SK-N-MC (cell line): ENCODE results near the gene DUSP10.

ENCODE experiments used
- DNase-seq: peaks from one replicate; pipeline ENCODE4 v3.0.0-alpha.2; 2011; ENCODE audit warnings: low read depth, low spot score
- H3K27ac ChIP-seq: fragments of 200-600 bp; sonication (generic); 2 replicates; pipeline ENCODE4 v1.5.1; 2016; ENCODE audit warnings: mixed run types
- H3K36me3 ChIP-seq: fragments of 200-600 bp; sonication (generic); 2 replicates; pipeline ENCODE4 v1.6.1; 2017; ENCODE audit warnings: antibody characterized with exemption, low read length, mixed read lengths; ENCODE audit not compliant: insufficient read depth
- H3K4me3 ChIP-seq: fragments of 200-600 bp; sonication (generic); 2 replicates; pipeline ENCODE4 v1.5.1; 2016
- H3K9ac ChIP-seq: fragments of 200-600 bp; sonication (generic); 2 replicates; pipeline ENCODE4 v1.8.0; 2017; ENCODE audit warnings: mixed run types, mixed read lengths; ENCODE audit not compliant: insufficient read length
- H3K9me3 ChIP-seq: fragments of 200-600 bp; sonication (generic); 2 replicates; pipeline ENCODE4 v1.6.1; 2017; ENCODE audit warnings: low read depth, mild to moderate bottlenecking, antibody characterized with exemption, low read length, moderate library complexity, mixed read lengths
- EZH2 ChIP-seq: fragments of 200-600 bp; sonication (generic); IDR thresholded peaks from one replicate; pipeline ENCODE4 v1.6.1; 2017; ENCODE audit warnings: antibody characterized with exemption
- FOXP2 ChIP-seq: optimal IDR thresholded peaks from 2 replicates; pipeline ENCODE3; 2011; ENCODE audit warnings: mild to moderate bottlenecking, moderate library complexity; ENCODE audit not compliant: insufficient read depth; ENCODE audit errors: extremely low read length, control extremely low read depth
- POLR2AphosphoS5 ChIP-seq: IDR thresholded peaks from 2 replicates; pipeline ENCODE4 v1.6.1; 2012; ENCODE audit warnings: mild to moderate bottlenecking, low read depth, low read length, borderline replicate concordance

Gene DUSP10

DNA sequence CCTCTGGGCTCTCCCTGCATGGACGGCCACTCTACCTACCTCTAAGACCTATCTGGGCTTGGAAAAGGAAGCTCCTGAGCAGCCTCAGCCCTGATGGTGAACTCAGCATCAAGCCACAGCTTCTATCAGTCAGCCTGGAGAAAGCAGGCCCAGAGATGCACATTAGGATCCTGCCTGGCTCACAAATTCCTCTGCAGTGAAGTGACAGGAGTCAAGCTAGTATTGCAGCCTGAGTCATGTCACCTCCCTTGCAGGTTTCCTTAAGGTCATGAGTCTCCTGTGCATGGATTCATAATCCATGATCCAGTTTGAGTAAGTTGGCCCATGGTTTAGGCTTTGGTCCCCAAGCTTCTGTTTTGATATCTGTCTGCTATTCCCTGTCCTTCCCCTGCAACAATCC lies 37.9 kb upstream of the DUSP10 start:
- DNase-seq = no peak
- Histone ChIP-seq H3K4me3 (no peak overlapping the region), H3K9ac (no peak overlapping the region), H3K9me3 (no peaks in the 10 kb centered on the region), H3K36me3 (no peaks in the 10 kb centered on the region), H3K27ac (no peak overlapping the region)
- TF ChIP-seq POLR2AphosphoS5 = no peak
- no peak for TF ChIP-seq EZH2
- no peak for TF ChIP-seq FOXP2

GRCh38 chr1:221778535-221779142 lies 36.8 kb upstream of the DUSP10 start:
- Histone ChIP-seq H3K36me3 (no peaks in the 10 kb centered on the region), H3K9ac (no peak overlapping the region), H3K4me3 (no peak overlapping the region), H3K27ac (no peak overlapping the region), H3K9me3 (no peaks in the 10 kb centered on the region)
- no peak for DNase-seq
- TF ChIP-seq FOXP2 (no peak), EZH2 (no peak), POLR2AphosphoS5 (no peak)

DNA sequence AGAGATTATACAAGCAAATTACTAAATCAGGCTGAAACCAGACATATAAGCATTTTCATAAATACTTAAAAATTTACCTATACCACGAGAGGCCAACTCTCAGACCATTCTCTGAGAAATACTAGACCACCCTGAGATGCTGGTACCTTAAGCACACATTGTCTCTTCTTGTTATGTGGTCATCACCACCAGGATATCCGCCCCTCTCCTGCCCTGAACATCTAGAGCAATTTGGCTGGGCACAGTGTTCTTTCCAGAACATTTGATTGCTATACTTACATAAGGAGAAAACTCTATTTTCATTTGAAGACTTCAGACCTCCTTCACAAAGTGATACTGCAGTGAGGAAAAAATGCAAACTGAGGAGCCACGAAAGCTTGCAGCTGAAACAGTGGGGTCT lies 36.2 kb upstream of the DUSP10 start:
- no peak for TF ChIP-seq EZH2
- TF ChIP-seq POLR2AphosphoS5 = no peak
- TF ChIP-seq FOXP2 = no peak
- no peaks in the 10 kb centered on the region for H3K36me3 ChIP-seq
- no peak for DNase-seq
- H3K9ac ChIP-seq = no peak overlapping the region
- no peaks in the 10 kb centered on the region for H3K9me3 ChIP-seq
- no peak overlapping the region for H3K27ac ChIP-seq
- no peak overlapping the region for H3K4me3 ChIP-seq

- H3K9ac ChIP-seq = no peak overlapping the region
- TF ChIP-seq POLR2AphosphoS5 = no peak
- no peak for TF ChIP-seq FOXP2
- no peak for TF ChIP-seq EZH2
- H3K36me3 ChIP-seq = no peaks in the 10 kb centered on the region
- no peak overlapping the region for H3K4me3 ChIP-seq
- H3K9me3 ChIP-seq = no peaks in the 10 kb centered on the region
- DNase-seq = no peak
- no peak overlapping the region for H3K27ac ChIP-seq
Measured at GRCh38 chr1:221777431-221778072, 35.7 kb upstream of the DUSP10 start.

- no peaks in the 10 kb centered on the region for H3K9me3 ChIP-seq
- no peak for DNase-seq
Measured at GRCh38 chr1:221776495-221777301, 34.8 kb upstream of the DUSP10 start.

GRCh38 chr1:221775206-221775605 lies 33.3 kb upstream of the DUSP10 start:
- Histone ChIP-seq H3K9me3 (no peaks in the 10 kb centered on the region), H3K4me3 (no peak overlapping the region), H3K9ac (no peak overlapping the region), H3K27ac (no peak overlapping the region), H3K36me3 (no peaks in the 10 kb centered on the region)
- no peak for TF ChIP-seq POLR2AphosphoS5
- no peak for TF ChIP-seq EZH2
- no peak for TF ChIP-seq FOXP2
- DNase-seq = no peak

More at GRCh38 chr1:221776495-221777301, 34.8 kb upstream of the DUSP10 start:
- TF ChIP-seq FOXP2 = no peak
- no peak for TF ChIP-seq EZH2
- no peak for TF ChIP-seq POLR2AphosphoS5
- Histone ChIP-seq H3K9ac (no peak overlapping the region), H3K27ac (no peak overlapping the region), H3K4me3 (no peak overlapping the region), H3K36me3 (no peaks in the 10 kb centered on the region)

DNA sequence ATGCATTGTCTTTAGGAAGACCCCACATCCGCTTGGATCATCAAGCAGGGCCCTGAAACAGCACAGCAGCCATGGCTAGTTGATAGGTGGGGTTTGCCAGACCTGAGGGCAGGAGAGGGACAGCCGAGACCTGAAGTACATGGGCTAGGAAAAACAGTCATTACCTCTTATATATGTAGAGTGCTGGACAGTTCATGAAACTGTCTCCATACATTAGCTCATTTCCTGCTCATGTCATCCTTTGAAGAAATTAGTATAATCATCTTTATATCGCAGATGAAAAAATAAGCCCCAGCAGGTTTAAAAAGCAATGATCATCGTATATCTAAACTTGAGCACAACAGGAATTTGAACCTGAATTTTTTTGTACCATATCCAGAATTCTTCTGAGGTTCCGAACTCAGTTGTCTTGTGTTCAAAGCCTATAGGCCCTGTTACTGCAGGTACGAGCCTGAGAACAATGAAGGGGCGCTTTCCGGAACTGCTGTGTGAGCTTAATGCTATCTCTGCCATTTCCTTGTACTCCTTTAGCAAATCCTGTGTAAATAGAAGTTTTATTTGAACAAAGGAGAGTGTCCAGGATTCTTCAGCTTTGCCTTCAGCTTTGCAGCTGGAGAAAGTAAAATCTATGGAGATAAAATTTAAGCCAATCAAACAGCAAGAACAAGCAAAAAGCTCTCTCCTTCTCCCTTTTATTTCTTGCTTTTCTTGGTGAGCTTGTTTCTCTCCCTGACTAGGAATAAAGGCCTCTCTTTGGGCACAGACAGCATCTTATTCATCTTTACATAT lies 32.4 kb upstream of the DUSP10 start:
- Histone ChIP-seq H3K9me3 (no peaks in the 10 kb centered on the region), H3K4me3 (no peak overlapping the region), H3K27ac (no peak overlapping the region), H3K36me3 (no peaks in the 10 kb centered on the region), H3K9ac (no peak overlapping the region)
- no peak for DNase-seq
- TF ChIP-seq FOXP2 (no peak), EZH2 (no peak), POLR2AphosphoS5 (no peak)

DNA sequence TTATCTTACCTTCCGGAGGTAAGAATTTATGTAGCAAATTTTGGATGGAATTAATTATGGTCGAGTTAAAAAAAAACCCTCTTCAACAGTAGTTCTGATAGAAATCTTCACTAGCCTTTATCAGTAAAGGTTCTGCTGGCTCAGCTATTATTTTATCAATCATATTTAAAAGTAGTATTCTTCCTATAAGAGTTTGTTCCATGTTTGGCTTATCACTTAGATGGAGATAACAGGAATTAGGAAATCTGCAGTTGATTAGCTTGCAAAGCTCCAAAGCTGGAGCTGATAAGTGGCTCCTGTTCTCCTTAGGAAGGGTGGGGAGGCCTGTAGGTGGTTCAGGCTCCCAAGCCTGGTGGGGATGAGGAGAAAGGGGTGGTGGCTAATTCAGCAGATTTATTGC lies 31.5 kb upstream of the DUSP10 start:
- TF ChIP-seq POLR2AphosphoS5 (no peak), EZH2 (no peak)
- no peaks in the 10 kb centered on the region for H3K36me3 ChIP-seq
- H3K27ac ChIP-seq = no peak overlapping the region
- no peak overlapping the region for H3K9ac ChIP-seq
- H3K9me3 ChIP-seq = no peaks in the 10 kb centered on the region
- no peak overlapping the region for H3K4me3 ChIP-seq
- no peak for DNase-seq
